AG20443 (cell line): ENCODE data around the gene GAS5.
"Not testable (repeated sequence)": the region's sequence is repeated elsewhere in the genome, so short reads cannot be mapped to it uniquely, and the experiment has no call there.

Source experiments
- DNase-seq: peaks from one replicate; pipeline ENCODE4 v3.0.0; 2012; ENCODE audit warnings: low spot score, mixed read lengths

GAS5 gene

GRCh38 chr1:173867753-173868265, at the start of gene GAS5:
Gene GAS5, minus strand, starts transcription at chr1:173867989.
- DNase-seq, result peak; percentile 98

- DNase-seq, result no peak
Measured at GRCh38 chr1:173917149-173917548, 49.4 kb upstream of the GAS5 start, which contains the start of gene SERPINC1. Gene SERPINC1, minus strand, starts transcription at chr1:173917327. Its CDS starts 68 bp downstream, at chr1:173917259.

GRCh38 chr1:173916667-173917066, 48.9 kb upstream of the GAS5 start:
- DNase-seq, result no peak

GRCh38 chr1:173915596-173915995, 47.8 kb upstream of the GAS5 start:
- no peak for DNase-seq

- peak; percentile 34 for DNase-seq
Measured at GRCh38 chr1:173914366-173914871, 46.6 kb upstream of the GAS5 start.

GRCh38 chr1:173913111-173913510, 45.3 kb upstream of the GAS5 start:
- no peak for DNase-seq

- no peak for DNase-seq
Measured at GRCh38 chr1:173903827-173904531, 36.2 kb upstream of the GAS5 start.

- no peak for DNase-seq
Measured at GRCh38 chr1:173900992-173901391, 33.2 kb upstream of the GAS5 start.

GRCh38 chr1:173900427-173900826, 32.6 kb upstream of the GAS5 start:
- DNase-seq, result no peak

- DNase-seq, result no peak
Measured at GRCh38 chr1:173894189-173894588, 26.4 kb upstream of the GAS5 start.

- no peak for DNase-seq
Measured at GRCh38 chr1:173893611-173894010, 25.8 kb upstream of the GAS5 start.

GRCh38 chr1:173889885-173890284, 22.1 kb upstream of the GAS5 start:
- no peak for DNase-seq

GRCh38 chr1:173888749-173889148, 21.0 kb upstream of the GAS5 start:
- DNase-seq, result no peak

- no peak for DNase-seq
Measured at GRCh38 chr1:173887627-173888026, 19.8 kb upstream of the GAS5 start.

GRCh38 chr1:173886746-173887611, 19.2 kb upstream of the GAS5 start:
- DNase-seq, result no peak

GRCh38 chr1:173884701-173885100, 16.9 kb upstream of the GAS5 start:
- no peak for DNase-seq

GRCh38 chr1:173881117-173881516, 13.3 kb upstream of the GAS5 start:
- not testable (repeated sequence) for DNase-seq

- DNase-seq, result no peak
Measured at GRCh38 chr1:173878251-173878650, 10.5 kb upstream of the GAS5 start.

GRCh38 chr1:173876732-173877131, 8.9 kb upstream of the GAS5 start:
- DNase-seq, result no peak

- DNase-seq, result no peak
Measured at GRCh38 chr1:173871500-173871899, 3.7 kb upstream of the GAS5 start.

GRCh38 chr1:173871091-173871490, 3.3 kb upstream of the GAS5 start:
- no peak for DNase-seq

- no peak for DNase-seq
Measured at GRCh38 chr1:173870252-173871075, 2.7 kb upstream of the GAS5 start.
